Mucosa of rectum (tissue), 2 donors: Measurements from ENCODE around the gene ITPR1.
A peak's percentile ranks its signal among the peaks of the same experiment; 100 is the strongest.

Experiments used
- H3K27ac ChIP-seq, 2 donors: one replicate each; pipeline ENCODE4 v1.7.0; 2013; ENCODE audit warnings: inconsistent platforms in 2 of 2, low read depth in 2 of 2, low read length in 2 of 2
- H3K27me3 ChIP-seq, 2 donors: one replicate each; pipeline ENCODE4 v1.7.0; 2013; ENCODE audit warnings: low read length in 2 of 2; ENCODE audit not compliant: control insufficient read depth in 2 of 2, insufficient read depth in 2 of 2
- H3K36me3 ChIP-seq, 2 donors: one replicate each; pipeline ENCODE4 v1.7.0; 2013; ENCODE audit warnings: low read length in 2 of 2; ENCODE audit not compliant: control insufficient read depth in 2 of 2, insufficient read depth in 2 of 2
- H3K4me1 ChIP-seq, 2 donors: one replicate each; pipeline ENCODE4 v1.7.0; 2013; ENCODE audit warnings: low read length in 2 of 2, mild to moderate bottlenecking in 1 of 2; ENCODE audit not compliant: control insufficient read depth in 2 of 2, insufficient read depth in 2 of 2
- H3K4me3 ChIP-seq, 2 donors: one replicate each; pipeline ENCODE4 v1.7.0; 2013; ENCODE audit warnings: low read length in 2 of 2
- H3K9ac ChIP-seq, 2 donors: one replicate each; pipeline ENCODE4 v1.7.0; 2013; ENCODE audit warnings: low read length in 2 of 2, low read depth in 1 of 2, mild to moderate bottlenecking in 1 of 2
- H3K9me3 ChIP-seq, 2 donors: one replicate each; pipeline ENCODE4 v1.7.0; 2013; ENCODE audit warnings: low read length in 2 of 2; ENCODE audit not compliant: control insufficient read depth in 2 of 2
- donor health status: healthy.
- donor health status: Normal muscosa, but diverticular disease.

The ITPR1 gene

GRCh38 chr3:4689021-4689420, 195.9 kb downstream of the ITPR1 start:
- Histone ChIP-seq H3K9me3 (peaks cover 0 to 4% of the 10 kb centered on the region in 2 donors), H3K4me1 (no peaks in the 10 kb centered on the region), H3K9ac (no peak overlapping the region), H3K4me3 (no peak overlapping the region), H3K36me3 (peaks cover under 1 to 32% of the 10 kb centered on the region in 2 donors), H3K27me3 (no peaks in the 10 kb centered on the region), H3K27ac (no peak overlapping the region)

DNA sequence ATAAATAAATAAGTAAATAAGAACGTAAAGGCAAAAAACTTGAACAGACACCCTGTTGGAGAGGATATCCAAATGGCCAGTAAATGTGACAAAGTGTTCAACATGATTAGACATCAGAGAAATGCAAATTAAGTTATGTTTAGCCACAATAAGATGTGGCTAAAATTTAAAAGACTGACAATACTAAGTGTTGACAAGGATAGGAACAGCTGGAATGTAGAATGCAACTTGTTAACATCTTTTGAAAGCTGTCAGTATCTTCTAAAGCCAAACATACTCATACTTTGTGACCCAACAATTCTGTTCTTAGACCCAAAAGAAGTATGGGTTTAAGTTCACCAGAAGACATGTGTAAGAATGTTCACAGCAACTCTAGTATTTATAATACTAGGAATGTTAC, 197.1 kb downstream of the ITPR1 start:
- Histone ChIP-seq H3K27ac (no peak overlapping the region), H3K9ac (peak overlapping the region in 1 of 2 donors; percentile 11), H3K27me3 (no peaks in the 10 kb centered on the region), H3K4me1 (no peaks in the 10 kb centered on the region), H3K9me3 (peaks cover 0 to 4% of the 10 kb centered on the region in 2 donors), H3K4me3 (no peak overlapping the region), H3K36me3 (peaks cover 0 to 26% of the 10 kb centered on the region in 2 donors)

DNA sequence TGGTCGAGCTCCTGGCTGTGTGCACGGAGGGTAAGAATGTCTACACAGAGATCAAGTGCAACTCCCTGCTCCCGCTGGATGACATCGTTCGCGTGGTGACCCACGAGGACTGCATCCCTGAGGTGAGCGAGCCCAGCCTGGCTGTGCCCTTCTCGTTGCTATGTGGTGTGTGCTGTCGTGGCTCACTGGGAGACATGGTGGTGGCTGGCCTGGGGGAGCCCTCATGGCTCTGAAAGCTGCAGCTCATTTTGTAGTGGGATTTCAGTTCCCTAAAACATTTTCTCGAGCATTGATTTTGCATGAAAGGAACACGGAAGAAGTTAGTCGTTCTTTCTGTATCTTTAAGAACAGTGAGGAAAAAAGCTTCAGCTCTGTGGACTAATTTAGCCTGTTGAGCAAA, 200.5 kb downstream of the ITPR1 start:
- Histone ChIP-seq H3K36me3 (peaks cover 0 to 17% of the 10 kb centered on the region in 2 donors), H3K9me3 (peaks cover 0 to 4% of the 10 kb centered on the region in 2 donors), H3K27ac (no peak overlapping the region), H3K27me3 (no peaks in the 10 kb centered on the region), H3K4me1 (no peaks in the 10 kb centered on the region), H3K4me3 (no peak overlapping the region), H3K9ac (no peak overlapping the region)

- Histone ChIP-seq H3K36me3 (peaks cover 0 to 12% of the 10 kb centered on the region in 2 donors), H3K9me3 (no peaks in the 10 kb centered on the region), H3K9ac (no peak overlapping the region), H3K4me3 (no peak overlapping the region), H3K27me3 (no peaks in the 10 kb centered on the region), H3K27ac (no peak overlapping the region), H3K4me1 (no peaks in the 10 kb centered on the region)
These were observed 202.7 kb downstream of the ITPR1 start for GRCh38 chr3:4695846-4696245.

DNA sequence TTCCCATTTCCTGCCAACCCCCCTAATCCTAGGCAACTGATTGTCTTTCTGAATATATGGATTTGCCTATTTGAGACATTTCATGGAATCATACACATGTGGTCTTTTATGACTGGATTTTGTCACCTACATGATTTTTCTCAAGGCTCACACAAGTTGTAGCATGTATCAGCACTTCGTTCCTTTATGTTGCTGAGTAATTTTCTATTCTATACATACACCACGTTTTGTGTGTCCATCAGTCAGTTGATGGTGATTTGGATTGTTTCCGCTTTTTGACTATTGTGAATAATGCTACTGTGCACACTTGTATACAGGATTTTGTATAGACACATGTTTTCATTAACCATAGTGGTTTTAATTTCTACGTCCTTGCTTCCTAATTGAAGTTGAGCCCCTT, 203.1 kb downstream of the ITPR1 start:
- Histone ChIP-seq H3K9me3 (no peaks in the 10 kb centered on the region), H3K4me1 (no peaks in the 10 kb centered on the region), H3K9ac (no peak overlapping the region), H3K4me3 (no peak overlapping the region), H3K27me3 (no peaks in the 10 kb centered on the region), H3K27ac (no peak overlapping the region), H3K36me3 (peaks cover 0 to 12% of the 10 kb centered on the region in 2 donors)

- Histone ChIP-seq H3K4me3 (no peak overlapping the region), H3K4me1 (no peaks in the 10 kb centered on the region), H3K27ac (no peak overlapping the region), H3K9me3 (no peaks in the 10 kb centered on the region), H3K27me3 (no peaks in the 10 kb centered on the region), H3K9ac (no peak overlapping the region), H3K36me3 (peaks cover 0 to 9% of the 10 kb centered on the region in 2 donors)
These were observed 205.1 kb downstream of the ITPR1 start for GRCh38 chr3:4698125-4698821.

- Histone ChIP-seq H3K27ac (no peak overlapping the region), H3K9me3 (no peaks in the 10 kb centered on the region), H3K36me3 (peaks cover 4 to 12% of the 10 kb centered on the region in 2 donors), H3K9ac (no peak overlapping the region), H3K4me3 (no peak overlapping the region), H3K4me1 (no peaks in the 10 kb centered on the region), H3K27me3 (no peaks in the 10 kb centered on the region)
These were observed 209.9 kb downstream of the ITPR1 start for GRCh38 chr3:4703054-4703480.

- no peaks in the 10 kb centered on the region for H3K9me3 ChIP-seq
- no peak overlapping the region for H3K4me3 ChIP-seq
- no peak overlapping the region for H3K9ac ChIP-seq
- H3K4me1 ChIP-seq, result no peaks in the 10 kb centered on the region
- H3K36me3 ChIP-seq, result peaks cover 4 to 12% of the 10 kb centered on the region in 2 donors
- H3K27ac ChIP-seq, result no peak overlapping the region
- no peaks in the 10 kb centered on the region for H3K27me3 ChIP-seq
These were observed 211.4 kb downstream of the ITPR1 start for GRCh38 chr3:4704552-4704951.

- Histone ChIP-seq H3K4me1 (peaks cover 0 to 8% of the 10 kb centered on the region in 2 donors), H3K27ac (no peak overlapping the region), H3K36me3 (peaks cover 4 to 12% of the 10 kb centered on the region in 2 donors), H3K4me3 (no peak overlapping the region), H3K9me3 (no peaks in the 10 kb centered on the region), H3K27me3 (no peaks in the 10 kb centered on the region), H3K9ac (no peak overlapping the region)
These were observed 214.2 kb downstream of the ITPR1 start for GRCh38 chr3:4707324-4707723.

GRCh38 chr3:4708230-4708629, 215.1 kb downstream of the ITPR1 start:
- H3K36me3 ChIP-seq, result peaks cover 4 to 13% of the 10 kb centered on the region in 2 donors
- no peak overlapping the region for H3K27ac ChIP-seq
- no peaks in the 10 kb centered on the region for H3K9me3 ChIP-seq
- no peaks in the 10 kb centered on the region for H3K27me3 ChIP-seq
- no peak overlapping the region for H3K4me3 ChIP-seq
- H3K4me1 ChIP-seq, result peaks cover 0 to 9% of the 10 kb centered on the region in 2 donors
- no peak overlapping the region for H3K9ac ChIP-seq
